Fibroblast of villous mesenchyme (primary cell): ENCODE measurements around the gene DCLK1. TPM values are rescaled to one million over a fixed set of nuclear protein-coding genes. Genes with fewer than 3 reads are reported as not detected.

ENCODE experiments used
- DNase-seq: peaks from one replicate; pipeline ENCODE4 v3.0.0-alpha.2; 2010; ENCODE audit warnings: low read depth
- H3K4me3 ChIP-seq: 2 replicates; pipeline ENCODE4 v1.5.1; 2011; ENCODE audit warnings: low read depth, mild to moderate bottlenecking, low read length
- total RNA-seq: library from RNA; depleted of rRNA; stranded (reverse); fragments of >200 nt; gene quantifications from 2 replicates; pipeline ENCODE4 v1.2.3, GENCODE V29; 2012
- TF ChIP-seq, protein P1 (sequence below): IDR thresholded peaks from 2 replicates; pipeline ENCODE4 v1.5.1; 2012; ENCODE audit warnings: low read depth, mild to moderate bottlenecking, low read length; ENCODE audit not compliant: insufficient read depth

DCLK1 gene
- total RNA-seq, 1 donor, result 0.86 TPM

DNA sequence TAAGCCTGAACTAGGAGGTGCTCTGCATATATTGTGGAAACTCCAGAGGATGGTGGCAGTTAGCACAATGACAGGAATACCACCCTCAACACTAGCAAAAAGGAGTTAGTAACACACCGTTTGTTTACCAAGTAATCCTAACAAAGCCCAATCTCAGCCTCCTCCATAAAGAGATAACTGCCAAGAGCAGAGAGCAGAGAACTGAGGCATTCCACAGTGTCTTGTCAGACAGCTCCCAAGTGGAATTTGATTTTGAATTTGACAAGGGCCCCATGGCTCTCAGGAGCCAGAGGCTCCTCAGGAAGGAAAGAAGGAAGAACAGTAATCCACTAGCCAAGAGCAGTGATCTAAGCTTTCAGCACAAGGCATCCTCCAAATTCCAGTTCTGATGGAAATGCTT, 298.6 kb downstream of the DCLK1 start:
- no peak overlapping the region for H3K4me3 ChIP-seq
- no peak for DNase-seq
- TF ChIP-seq, protein P1, sequence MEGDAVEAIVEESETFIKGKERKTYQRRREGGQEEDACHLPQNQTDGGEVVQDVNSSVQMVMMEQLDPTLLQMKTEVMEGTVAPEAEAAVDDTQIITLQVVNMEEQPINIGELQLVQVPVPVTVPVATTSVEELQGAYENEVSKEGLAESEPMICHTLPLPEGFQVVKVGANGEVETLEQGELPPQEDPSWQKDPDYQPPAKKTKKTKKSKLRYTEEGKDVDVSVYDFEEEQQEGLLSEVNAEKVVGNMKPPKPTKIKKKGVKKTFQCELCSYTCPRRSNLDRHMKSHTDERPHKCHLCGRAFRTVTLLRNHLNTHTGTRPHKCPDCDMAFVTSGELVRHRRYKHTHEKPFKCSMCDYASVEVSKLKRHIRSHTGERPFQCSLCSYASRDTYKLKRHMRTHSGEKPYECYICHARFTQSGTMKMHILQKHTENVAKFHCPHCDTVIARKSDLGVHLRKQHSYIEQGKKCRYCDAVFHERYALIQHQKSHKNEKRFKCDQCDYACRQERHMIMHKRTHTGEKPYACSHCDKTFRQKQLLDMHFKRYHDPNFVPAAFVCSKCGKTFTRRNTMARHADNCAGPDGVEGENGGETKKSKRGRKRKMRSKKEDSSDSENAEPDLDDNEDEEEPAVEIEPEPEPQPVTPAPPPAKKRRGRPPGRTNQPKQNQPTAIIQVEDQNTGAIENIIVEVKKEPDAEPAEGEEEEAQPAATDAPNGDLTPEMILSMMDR, result no peak

DNA sequence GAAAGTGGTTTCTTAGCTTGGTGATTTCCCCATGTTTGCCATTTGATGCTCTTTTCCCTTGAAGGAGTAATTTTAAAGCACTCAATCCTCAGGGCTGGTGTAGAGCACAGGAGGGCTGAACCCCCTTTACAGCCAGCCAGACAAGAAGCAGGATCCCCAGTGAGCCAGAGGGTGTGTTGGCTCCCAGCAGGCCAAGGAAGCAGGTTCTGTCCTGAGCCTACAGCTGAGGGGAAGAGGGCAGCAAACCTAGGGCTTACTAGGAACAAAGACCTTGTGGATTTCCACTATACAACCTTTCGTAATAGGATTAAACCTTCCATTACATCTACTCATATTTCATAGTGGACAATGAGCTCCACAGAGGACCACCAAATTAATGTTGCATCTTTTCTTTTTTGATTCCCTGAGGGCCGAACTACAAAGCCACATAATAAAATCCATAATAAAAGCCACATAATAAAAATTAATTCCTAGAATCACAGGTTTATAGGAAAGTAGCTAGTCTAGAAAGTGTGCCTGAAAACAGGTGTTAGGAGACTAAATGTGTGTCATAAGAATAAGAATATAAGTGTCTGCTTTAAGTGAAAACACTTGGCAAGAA, 300.2 kb downstream of the DCLK1 start:
- TF ChIP-seq, protein P1, result no peak
- DNase-seq, result no peak

DNA sequence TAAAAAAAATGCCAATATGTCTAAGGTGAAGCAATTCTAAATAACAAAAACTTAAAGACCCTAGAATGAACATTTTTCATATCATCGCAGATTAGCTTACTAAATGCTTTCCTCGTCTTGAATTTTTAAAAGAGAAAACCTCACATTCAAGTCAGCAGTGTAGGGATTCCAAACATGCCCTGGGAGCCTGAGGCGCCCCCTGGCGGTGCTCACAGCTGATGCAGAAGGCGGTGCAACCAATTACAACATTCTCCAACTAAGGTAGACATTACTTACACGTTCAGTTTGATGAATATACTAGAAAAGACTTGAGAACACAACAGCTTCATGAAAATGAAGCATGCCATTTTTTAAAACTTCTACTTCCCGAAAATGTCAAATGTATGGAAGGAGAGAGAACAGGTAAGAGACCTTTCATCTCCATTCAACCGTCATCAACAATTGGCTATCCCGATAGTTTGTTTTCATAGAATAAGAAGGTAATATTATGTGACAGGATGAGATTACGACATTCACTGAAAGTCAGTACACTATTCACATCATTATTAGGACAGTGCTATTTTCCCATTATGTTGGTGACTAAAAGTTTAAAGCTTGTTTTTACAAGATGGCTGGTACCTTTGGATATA, 304.4 kb downstream of the DCLK1 start:
- no peak overlapping the region for H3K4me3 ChIP-seq
- TF ChIP-seq, protein P1, result no peak
- DNase-seq, result no peak

More for the DNA sequence above, 300.2 kb downstream of the DCLK1 start:
- H3K4me3 ChIP-seq, result no peak overlapping the region

DNA sequence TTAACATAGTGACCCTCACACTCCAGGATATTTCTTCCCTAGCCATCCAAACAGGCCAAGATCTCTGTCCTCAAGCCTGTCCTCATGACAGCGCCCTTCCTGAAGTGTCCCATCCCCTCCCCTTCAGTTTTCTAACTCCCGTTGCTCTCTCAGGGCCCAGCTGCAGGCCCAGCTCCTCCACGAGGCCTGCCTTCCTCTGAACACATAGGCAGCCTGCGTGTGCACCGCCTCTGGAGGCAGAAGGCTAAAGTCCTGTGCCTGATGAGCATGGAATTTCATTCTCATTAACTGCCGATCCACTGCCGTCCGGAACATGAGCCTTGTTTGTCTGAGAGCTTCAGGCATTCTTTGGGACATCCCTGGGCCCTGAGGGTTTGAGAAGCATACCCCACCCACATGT, 306.4 kb downstream of the DCLK1 start:
- TF ChIP-seq, protein P1, result no peak
- H3K4me3 ChIP-seq, result no peak overlapping the region
- no peak for DNase-seq

DNA sequence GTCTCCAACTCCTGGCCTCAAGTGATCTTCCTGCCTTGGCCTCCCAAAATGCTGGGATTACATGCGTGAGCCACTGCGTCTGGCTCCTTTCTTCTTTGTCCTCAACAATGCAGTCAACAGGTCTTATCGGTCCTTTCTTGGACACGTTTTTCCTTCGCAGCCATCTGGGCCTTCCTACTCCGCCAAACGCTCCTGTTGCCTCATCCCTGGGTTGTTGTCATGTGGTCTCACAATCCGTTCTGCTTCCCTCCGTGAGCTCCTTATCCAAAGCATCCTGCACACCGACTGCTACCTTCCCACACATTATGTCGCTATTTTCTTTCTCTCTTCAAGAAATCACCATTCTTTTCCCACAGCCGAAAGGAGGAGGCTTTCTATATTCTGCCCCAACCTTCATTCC, 306.8 kb downstream of the DCLK1 start:
- TF ChIP-seq, protein P1, result no peak
- no peak for DNase-seq
- H3K4me3 ChIP-seq, result no peak overlapping the region

DNA sequence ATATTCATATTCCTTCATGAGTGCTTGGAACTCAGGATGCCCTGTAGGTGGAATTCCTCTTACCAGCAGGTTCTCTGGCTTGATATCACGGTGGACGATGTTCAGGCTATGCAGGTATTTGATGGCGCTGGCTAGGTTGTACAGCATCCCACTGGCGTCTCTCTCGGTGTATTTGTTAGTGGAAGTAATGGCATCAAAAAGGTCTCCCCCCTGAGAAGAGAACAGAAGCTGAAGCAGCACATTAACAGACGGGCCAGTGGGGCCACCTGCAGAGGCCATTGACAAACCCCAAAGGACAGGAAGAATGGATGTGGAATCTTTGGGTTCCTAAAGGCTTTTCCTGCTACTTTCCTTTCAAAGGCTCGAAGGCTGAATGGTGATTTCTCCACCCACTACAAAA, 308.5 kb downstream of the DCLK1 start:
- no peak overlapping the region for H3K4me3 ChIP-seq
- TF ChIP-seq, protein P1, result no peak
- no peak for DNase-seq
